Embryonic facial prominence (tissue), 1 donor: ENCODE data around the gene UBE2G2.

ENCODE experiments used
- DNase-seq: peaks from one replicate; pipeline ENCODE4 v3.0.0-alpha.2; 2016; ENCODE audit errors: extremely low spot score

The UBE2G2 gene

GRCh38 chr21:44763451-44764318 is 37.9 kb downstream of the UBE2G2 start:
- no peak for DNase-seq

GRCh38 chr21:44763050-44763378 is 38.6 kb downstream of the UBE2G2 start:
- no peak for DNase-seq

- DNase-seq: no peak
Measured at GRCh38 chr21:44762221-44763049, 39.2 kb downstream of the UBE2G2 start.

DNA sequence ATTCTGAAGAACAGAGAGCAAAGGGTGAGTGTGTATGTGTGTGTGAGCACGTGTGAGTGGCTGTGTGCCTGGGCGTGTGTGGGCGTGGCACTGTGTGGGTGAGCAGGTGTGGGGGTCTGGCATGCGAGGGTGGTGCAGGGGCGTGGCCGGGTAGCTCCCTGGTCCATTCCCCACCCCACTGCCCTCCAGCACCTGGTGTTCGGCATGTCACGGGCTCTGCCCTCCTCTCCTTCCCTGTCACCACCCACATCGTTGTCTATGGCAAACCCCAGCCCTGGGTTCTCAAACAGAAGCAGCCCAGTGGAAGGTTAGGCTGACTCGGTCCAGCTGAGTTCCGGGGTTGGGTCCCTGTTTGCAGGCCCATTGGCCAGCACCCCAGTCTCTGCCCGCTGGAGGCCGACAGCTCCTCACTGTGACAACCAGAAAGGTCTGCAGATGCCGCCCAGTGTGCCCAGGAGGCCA is 39.8 kb downstream of the UBE2G2 start:
- no peak for DNase-seq

GRCh38 chr21:44761011-44761729 is 40.5 kb downstream of the UBE2G2 start:
- no peak for DNase-seq

DNA sequence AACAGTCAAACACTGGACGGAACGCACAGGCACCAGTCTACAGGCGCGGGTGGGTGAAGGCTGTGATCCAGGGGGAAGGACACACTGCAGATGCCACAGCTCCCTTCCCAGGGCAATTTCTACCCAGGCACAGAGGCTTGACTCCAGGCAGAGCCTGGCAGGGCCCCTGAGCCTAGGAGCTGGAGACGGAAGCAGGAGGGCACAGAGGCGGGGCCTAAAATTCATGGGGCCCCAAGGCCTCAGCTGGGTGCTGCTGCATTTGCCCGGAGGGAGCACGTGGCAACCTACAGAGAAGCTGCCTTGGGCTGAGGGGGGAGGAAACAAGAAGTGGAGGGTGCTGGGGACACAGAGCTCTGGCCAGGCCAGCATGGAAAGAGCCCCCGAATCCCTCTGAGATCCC is 41.2 kb downstream of the UBE2G2 start:
- DNase-seq: no peak

GRCh38 chr21:44759628-44760285 is 41.9 kb downstream of the UBE2G2 start:
- DNase-seq: no peak

GRCh38 chr21:44758781-44759627 is 42.6 kb downstream of the UBE2G2 start:
- DNase-seq: no peak

DNA sequence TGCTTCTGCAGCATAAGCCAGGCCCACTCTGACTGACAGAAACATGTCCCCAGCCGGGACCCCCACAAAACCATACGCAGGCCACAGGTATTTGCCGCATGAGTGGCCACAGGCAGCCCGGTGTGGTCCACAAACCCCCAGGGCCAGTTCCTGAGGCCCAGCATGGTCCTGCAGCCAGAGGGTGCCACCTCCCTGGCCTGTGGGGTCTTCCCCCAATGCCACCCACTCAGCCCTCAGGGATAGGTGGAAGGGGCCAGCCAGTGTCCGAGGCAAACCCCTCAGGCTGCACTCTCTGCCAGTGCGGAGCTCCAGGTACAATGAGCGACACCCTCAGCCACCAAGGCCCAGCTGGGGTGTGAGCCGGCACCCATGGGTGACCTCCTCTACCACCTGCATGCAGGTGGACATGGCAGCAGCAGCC is 43.5 kb downstream of the UBE2G2 start:
- DNase-seq: no peak

GRCh38 chr21:44757731-44758130 is 43.9 kb downstream of the UBE2G2 start:
- DNase-seq: no peak

GRCh38 chr21:44756423-44757185 is 45.0 kb downstream of the UBE2G2 start:
- no peak for DNase-seq

DNA sequence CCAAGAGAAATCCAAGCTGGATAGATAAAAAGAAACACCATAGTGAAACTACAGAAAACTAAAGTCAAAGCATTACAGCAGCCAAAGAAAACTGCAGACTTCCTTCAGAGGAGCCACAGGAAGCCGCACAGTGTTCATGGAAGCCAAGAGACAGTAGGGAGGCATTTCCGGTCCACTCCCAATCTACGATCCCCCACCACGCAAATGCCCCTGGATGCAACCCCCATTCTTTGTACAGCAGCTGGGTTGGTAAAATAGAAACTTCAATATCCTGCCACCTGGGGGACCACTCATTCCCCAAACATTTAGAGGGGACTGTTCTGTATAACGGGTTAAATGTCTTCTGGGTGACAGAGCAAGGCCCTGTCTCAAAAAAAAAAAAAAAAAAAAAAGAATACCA is 46.4 kb downstream of the UBE2G2 start:
- DNase-seq: no peak

- no peak for DNase-seq
Measured at GRCh38 chr21:44753357-44753756, 48.3 kb downstream of the UBE2G2 start.

- DNase-seq: no peak
Measured at GRCh38 chr21:44752671-44753235, 48.9 kb downstream of the UBE2G2 start.

DNA sequence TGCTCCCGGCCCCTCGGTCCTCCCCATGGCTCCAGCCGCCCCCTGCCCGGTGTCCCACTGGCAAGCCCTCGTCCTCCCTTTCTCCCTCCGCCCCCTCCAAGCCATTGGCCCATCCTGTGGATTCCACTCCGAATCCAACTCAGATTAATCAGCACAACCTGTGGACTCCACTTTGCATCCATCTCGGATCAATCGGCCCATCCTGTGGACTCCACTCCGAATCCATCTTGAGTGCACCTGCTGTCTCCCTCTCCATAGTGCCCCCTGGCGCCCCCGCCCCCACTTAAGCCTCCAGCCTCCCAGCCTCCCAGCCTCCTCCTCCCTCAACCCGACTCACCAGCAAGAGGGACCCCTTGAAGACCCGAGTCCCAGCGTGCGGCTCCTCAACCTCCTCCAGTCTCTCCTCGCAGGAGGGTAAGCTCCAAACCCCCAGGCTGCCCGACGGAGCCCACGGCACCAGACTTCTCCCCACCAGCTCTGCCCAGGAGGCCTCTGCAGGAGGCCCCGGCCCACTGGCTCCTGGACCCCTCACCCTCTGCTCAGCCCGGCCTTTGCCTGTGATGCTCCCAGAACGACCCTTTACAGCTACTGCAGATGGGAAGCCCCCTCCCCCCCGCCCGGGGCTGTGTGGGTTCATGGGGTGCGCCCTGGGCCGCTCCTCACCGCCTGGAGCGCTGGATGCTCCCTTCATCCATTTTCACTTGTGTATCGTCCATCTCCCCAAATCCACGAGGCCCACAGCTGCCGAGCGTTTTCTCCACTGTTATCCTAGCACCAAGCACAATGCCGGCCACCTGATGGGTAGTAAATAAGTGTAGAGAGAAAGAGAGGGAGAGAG is 49.6 kb downstream of the UBE2G2 start:
- DNase-seq: no peak

DNA sequence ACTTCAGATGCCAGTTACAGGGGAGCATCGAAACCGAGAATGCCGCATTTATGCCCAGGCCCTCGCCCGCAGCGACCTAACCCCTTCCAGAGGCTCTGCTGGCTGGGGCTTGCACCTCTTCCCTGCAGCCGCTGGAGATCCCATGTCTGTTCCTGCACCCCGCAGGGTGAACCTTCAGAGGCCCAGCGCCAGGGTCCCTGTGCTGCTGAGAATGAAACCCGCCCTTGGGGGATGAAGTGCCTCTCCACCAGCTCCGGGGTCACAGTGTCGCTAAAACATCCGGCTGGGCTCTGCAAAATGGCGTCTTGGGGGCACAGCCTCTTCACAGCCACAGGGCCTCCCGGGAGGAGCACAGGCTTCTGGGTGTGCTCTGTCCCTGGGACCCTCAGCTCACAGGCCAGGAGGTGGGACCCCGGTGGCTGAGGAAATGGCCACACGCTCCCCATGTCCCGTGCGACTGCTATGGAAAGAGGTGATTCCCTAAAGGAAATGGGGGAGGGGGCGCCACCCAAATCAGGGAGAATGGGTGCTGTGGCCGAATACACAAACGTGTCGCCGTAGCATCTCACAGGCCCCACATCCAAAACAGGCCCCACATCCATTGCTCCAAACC is 50.3 kb downstream of the UBE2G2 start:
- DNase-seq: no peak

DNA sequence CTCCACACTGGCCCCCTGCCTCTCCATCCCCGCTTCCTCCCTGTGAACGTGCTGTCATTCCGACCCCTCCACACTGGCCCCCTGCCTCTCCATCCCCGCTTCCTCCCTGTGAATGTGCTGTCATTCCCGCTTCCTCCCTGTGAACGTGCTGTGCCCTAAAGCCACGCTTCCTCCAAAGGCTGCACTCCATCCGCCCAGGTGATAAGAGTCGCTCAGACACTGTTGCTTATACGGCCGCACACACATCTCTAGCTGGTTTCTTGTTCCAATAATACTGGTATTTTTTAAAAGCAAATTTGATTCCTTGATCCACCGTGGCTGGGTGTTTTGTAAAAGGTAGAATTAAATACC is 51.0 kb downstream of the UBE2G2 start:
- DNase-seq: no peak
